LoVo (cell line): ENCODE measurements around the gene CTSO.
"Not testable (repeated sequence)": the region's sequence is repeated elsewhere in the genome, so short reads cannot be mapped to it uniquely, and the experiment has no call there.

Experiments used
- DNase-seq: peaks from one replicate; pipeline ENCODE4 v3.0.0-alpha.2; 2016; ENCODE audit warnings: low spot score

CTSO gene

DNA sequence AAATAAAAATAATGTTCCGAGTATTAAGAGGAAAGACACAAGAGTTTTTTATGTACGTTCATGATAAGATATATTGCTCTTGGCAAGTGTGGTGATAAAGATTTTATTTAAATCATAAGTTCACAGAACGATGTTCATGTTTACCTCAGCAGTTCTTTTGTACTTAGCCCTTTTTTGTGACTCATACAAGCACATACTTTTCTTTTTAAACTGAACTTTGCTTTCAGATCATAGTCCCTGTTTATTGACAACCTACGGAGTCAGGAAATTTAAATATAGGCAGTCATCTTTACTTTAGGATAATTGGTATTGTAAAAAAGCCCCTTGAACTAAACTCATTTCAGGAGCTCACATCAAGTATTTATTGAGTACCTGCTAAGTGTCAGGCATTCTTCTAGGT lies 1.3 kb upstream of the CTSO start:
- peak; percentile 40 for DNase-seq

DNA sequence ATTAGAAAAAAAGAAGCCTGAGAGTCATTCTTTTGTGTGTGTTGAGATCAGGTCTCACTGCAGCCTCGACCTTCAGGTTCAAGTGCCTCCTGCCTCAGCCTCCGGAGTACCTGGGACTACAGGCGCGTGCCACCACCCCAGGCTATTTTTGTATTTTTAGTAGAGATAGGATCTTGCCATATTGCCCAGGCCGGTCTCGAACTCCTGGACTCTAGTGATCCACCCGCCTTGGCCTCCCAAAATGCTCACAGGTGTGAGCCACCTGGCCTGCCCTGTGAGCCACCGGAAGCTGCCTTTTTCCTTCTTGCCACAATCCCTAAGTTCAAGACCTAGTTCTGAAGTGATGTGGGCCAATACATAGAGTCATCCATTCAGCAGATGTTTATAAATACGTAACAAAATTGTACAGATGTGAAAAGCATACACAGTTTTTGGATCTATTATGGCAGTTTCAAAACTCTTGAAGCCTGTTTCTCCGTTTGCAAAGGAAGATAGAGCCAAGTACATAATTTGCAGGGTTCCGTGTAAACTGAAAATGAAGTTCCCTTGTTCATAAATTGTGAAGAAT lies 536 bp upstream of the CTSO start:
- DNase-seq: no peak

- no peak for DNase-seq
These were observed 1.2 kb downstream of the CTSO start for GRCh38 chr4:155952501-155952901.

DNA sequence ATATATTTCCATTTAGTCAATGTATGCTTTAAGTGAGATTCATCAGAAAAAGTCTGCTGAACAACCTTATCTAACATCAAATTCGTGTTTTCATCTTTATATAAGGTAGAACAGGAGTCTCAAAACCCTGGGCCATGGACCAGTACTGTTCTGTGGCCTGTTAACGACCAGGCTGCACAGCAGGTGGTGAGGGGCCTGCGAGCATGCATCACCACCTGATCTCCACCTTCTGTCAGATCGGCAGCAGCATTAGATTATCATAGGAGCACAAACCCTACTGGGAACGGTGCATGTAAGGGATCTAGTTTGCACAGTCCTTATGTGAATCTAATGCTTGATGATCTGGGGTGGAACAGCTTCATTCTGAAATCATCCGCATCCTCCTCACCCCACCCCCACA lies 3.2 kb downstream of the CTSO start:
- DNase-seq: no peak

DNA sequence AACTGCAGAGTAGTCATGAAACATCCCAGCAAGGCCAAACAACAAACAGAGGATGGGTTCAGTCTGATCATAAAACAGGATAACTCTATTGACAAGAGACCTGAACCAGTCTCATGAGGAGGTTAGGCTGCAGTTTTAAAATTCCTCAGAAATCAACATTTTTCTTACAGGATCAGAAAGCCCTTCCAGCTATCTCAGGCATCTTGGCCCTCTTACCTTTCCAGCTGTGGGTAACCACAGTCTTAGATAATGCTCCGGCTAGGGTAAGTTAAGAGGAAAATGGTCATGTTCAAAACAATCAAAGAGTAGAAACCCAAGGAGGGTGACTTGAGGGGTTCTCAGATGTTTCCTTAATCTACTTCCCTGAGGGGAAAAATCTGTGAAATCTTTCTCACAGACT lies 5.1 kb downstream of the CTSO start:
- no peak for DNase-seq

GRCh38 chr4:155946486-155946885 lies 7.2 kb downstream of the CTSO start:
- no peak for DNase-seq

GRCh38 chr4:155944516-155944915 lies 9.2 kb downstream of the CTSO start:
- no peak for DNase-seq

DNA sequence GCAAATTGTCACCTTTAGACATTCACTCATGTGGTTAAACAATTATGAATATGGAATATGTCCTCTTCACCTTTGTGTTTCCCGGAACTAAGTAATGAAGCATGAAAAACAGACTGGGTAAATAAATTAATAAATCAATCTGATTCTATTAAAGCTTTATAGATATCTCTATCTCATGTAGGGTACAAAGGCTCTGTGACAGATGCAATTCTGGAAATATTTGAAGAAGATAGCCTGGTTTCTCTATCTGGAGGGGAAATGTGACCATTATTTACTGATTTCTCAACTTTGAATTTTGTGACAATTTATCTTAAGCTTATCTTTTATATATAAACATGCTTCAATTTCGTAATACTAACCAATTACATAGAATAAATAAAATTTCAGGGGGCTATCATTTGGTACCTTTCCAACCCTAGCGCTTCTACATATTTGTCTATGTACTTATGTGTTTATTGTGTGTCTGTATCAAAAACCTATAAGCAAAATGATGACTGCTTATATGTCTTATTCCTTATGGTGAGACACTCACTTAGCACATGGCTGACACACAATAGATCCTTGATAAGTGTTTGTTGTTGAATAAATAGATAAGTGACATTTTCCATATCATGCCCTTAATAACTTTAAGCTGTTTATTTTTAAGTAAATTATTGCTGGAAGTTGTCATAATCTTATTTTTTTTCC lies 9.9 kb downstream of the CTSO start:
- no peak for DNase-seq

GRCh38 chr4:155941820-155942219 lies 11.8 kb downstream of the CTSO start:
- DNase-seq: no peak

DNA sequence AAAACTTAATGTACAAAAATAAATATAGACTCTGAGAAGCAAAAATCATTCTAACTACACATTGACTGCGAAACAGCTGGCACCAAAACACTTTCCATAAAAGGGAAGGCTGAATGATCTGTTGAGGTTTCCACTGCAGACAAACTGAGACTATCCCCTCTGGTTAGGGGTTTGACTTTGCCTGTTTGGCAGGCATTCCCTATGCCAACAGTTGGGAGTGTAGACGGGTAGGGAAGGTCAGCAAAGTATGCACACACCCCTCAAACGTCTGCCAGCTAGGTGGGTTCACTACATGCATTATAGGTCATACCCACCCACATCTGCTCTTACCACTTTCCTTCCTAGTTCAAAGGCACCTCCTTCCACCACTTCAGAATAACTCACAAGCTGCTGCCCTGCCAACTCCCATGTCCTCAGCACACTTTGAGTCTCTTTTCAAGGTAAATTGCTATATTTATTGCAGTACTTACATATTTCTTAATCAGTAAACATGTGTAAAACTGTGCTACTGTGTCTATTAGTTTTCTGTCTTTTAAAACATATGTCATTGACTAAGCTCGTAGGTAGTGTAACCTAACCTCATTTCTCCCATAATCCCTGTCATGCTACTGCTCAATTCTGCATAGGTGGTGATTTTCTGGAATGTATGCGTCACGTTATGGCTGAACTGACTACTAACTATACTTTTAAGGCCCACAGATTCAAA lies 12.4 kb downstream of the CTSO start:
- no peak for DNase-seq

- DNase-seq: no peak
These were observed 18.2 kb downstream of the CTSO start for GRCh38 chr4:155935389-155935986.

GRCh38 chr4:155934634-155935033 lies 19.0 kb downstream of the CTSO start:
- DNase-seq: not testable (repeated sequence)

- no peak for DNase-seq
These were observed 22.0 kb downstream of the CTSO start for GRCh38 chr4:155931634-155932033.

GRCh38 chr4:155930330-155930729 lies 23.3 kb downstream of the CTSO start:
- no peak for DNase-seq

GRCh38 chr4:155929833-155930232 lies 23.8 kb downstream of the CTSO start:
- no peak for DNase-seq

GRCh38 chr4:155924637-155925036 lies 29.0 kb downstream of the CTSO start:
- no peak for DNase-seq

GRCh38 chr4:155921597-155921996 lies 32.1 kb downstream of the CTSO start:
- no peak for DNase-seq

DNA sequence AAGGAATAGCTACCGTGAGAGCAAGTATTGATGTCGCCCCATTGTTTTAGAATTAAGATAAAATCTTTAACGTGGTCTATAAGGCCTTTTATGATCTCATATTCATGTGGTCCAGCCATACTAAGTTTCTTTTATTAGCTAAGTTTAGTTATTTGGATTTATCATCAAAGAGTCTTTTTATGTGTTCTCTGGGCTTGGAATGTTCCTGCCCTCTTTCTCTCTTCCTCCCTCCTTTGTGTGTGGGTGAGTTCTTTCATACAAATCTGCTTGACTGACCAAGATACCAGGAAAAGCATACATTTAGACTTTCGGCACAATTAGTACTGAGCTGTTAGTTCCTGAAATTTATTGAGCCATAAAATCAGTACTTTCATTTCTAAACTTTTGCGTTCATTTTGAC lies 38.9 kb downstream of the CTSO start:
- peak; percentile 40 for DNase-seq

GRCh38 chr4:155911905-155912304 lies 41.8 kb downstream of the CTSO start:
- no peak for DNase-seq

DNA sequence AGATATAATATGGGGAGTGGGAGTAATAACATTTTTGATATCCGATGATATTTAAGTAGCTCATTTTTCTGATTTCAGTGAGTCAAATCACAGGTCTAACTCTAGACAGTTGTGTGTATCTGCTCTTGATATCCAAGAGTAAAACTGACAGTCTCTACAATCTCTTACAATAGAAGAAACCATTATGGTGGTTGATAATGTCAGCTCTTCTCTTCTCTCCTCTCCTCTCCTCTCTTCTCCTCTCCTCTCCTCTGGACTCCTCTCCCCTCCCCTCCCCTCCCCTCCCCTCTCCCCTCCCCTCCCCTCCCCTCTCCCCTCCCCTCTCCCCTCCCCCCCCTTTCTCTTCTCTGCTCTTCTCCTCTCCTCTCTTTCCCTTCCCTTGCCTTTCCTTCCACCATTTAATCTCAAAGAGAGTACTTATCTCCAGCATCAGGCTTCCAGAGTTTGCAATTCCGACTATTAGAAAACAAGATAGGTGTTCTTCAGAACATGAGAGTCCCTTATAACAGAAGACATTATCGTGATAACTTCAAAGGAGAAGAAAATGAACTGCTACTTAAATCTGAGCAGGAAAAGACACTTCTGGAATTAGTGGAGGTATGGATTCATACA lies 43.9 kb downstream of the CTSO start:
- DNase-seq: no peak

- no peak for DNase-seq
These were observed 45.2 kb downstream of the CTSO start for GRCh38 chr4:155908187-155909139.

GRCh38 chr4:155907556-155907955 lies 46.1 kb downstream of the CTSO start:
- DNase-seq: no peak
